Measurements from ENCODE around the gene PAWR. TPM values are rescaled to one million over a fixed set of nuclear protein-coding genes. Genes with fewer than 3 reads are reported as not detected.
A peak's percentile ranks its signal among the peaks of the same experiment; 100 is the strongest.

Gene PAWR
- total RNA-seq, 1 experiment from 2014 or later, result 176 TPM

GRCh38 chr12:79615596-79616560, 74.9 kb downstream of the PAWR start:
- Mint-ChIP-seq H3K4me1 (peaks cover 3% of the 10 kb centered on the region in 2 experiments; a peak in 3 of 4 replicates), H3K36me3 (ENCODE audit: insufficient read depth in 1 of 3, low read depth in 3 of 3) (peaks cover 27 to 38% (median 33%) of the 10 kb centered on the region in 3 experiments; a peak in 6 of 7 replicates)

More at GRCh38 chr12:79615596-79616560, 74.9 kb downstream of the PAWR start:
- Histone ChIP-seq H3K4me2 (ENCODE audit: insufficient read depth, insufficient read length, low read length) (no peak overlapping the region), H3K18ac (ENCODE audit: insufficient read length, low read depth, low read length) (no peak overlapping the region), H3K27me3 (ENCODE audit: insufficient read depth, low read length) (no peaks in the 10 kb centered on the region), H3K23ac (ENCODE audit: insufficient read length, low read depth, low read length) (no peak overlapping the region), H4K8ac (replicated peaks; ENCODE audit: insufficient read length, low read depth, low read length) (no peak overlapping the region), H3K9me3 (ENCODE audit: control insufficient read depth, low read depth, low read length) (no peaks in the 10 kb centered on the region), H2BK20ac (ENCODE audit: low read depth, low read length, poor library complexity, severe bottlenecking) (peak overlapping the region; percentile 45), H3T11ph (ENCODE audit: low read length) (no peak overlapping the region), H4K91ac (ENCODE audit: insufficient read length, low read depth, low read length) (no peak overlapping the region), H2BK120ac (ENCODE audit: low read depth, low read length, poor library complexity, severe bottlenecking) (no peak overlapping the region), H3K4me1 (ENCODE audit: insufficient read depth, low read length) (no peaks in the 10 kb centered on the region; the same call in 1 of the 2 replicates), H2BK5ac (ENCODE audit: insufficient read length, low read length) (no peak overlapping the region), H2AFZ (ENCODE audit: low read length) (no peak overlapping the region), H3K27ac (ENCODE audit: insufficient read length, low read depth, low read length) (no peak overlapping the region), H3K9ac (ENCODE audit: extremely low read depth, insufficient read length, low read length) (no peak overlapping the region), H3K56ac (ENCODE audit: insufficient read length, low read depth, low read length) (no peak overlapping the region), H2BK12ac (ENCODE audit: insufficient read length, low read depth, low read length) (no peak overlapping the region), H3K23me2 (ENCODE audit: insufficient read length, low read depth, low read length, poor library complexity, severe bottlenecking) (no peaks in the 10 kb centered on the region), H4K5ac (ENCODE audit: insufficient read length, low read depth, low read length) (no peak overlapping the region), H2AK5ac (ENCODE audit: insufficient read length, low read length) (no peak overlapping the region), H3K79me2 (ENCODE audit: insufficient read depth, low read length) (peaks cover 13% of the 10 kb centered on the region), H3K4ac (ENCODE audit: low read depth, low read length) (no peak overlapping the region), H3K14ac (ENCODE audit: insufficient read depth, low read length) (no peak overlapping the region), H2BK15ac (ENCODE audit: low read depth, low read length) (no peak overlapping the region), H4K20me1 (ENCODE audit: control insufficient read depth, insufficient read depth, insufficient read length) (no peaks in the 10 kb centered on the region), H3K79me1 (ENCODE audit: insufficient read depth, low read depth, low read length, poor library complexity, severe bottlenecking) (peaks cover 9% of the 10 kb centered on the region)
- no CpG with 5 or more reads among the region's 7 CpGs for WGBS (ENCODE audit: extremely low coverage, insufficient read length, low lambda C conversion rate)
- peak overlapping the region in 1 of 3 experiments; percentile 80; a peak in 4 of 7 replicates for H3K27ac Mint-ChIP-seq
- no peaks in the 10 kb centered on the region for H3K27me3 Mint-ChIP-seq (ENCODE audit: low read depth)
- no peak for TF ChIP-seq CTCF (conservative IDR thresholded peaks at IDR 0.05)
- no peak for DNase-seq
- no peak overlapping the region for H3K4me3 Mint-ChIP-seq
- H3K9me3 Mint-ChIP-seq, result no peaks in the 10 kb centered on the region; a peak in 1 of 5 replicates
